HG03469 (cell line): ENCODE data around the gene GABRR2.
"Not testable (repeated sequence)": the region's sequence is repeated elsewhere in the genome, so short reads cannot be mapped to it uniquely, and the experiment has no call there.

Experiments
- ATAC-seq: cut with Tn5 transposase; IDR thresholded peaks from one replicate; pipeline ENCODE4 v1.9.1; 2021; ENCODE audit warnings: mild to moderate bottlenecking, moderate library complexity, moderate number of reproducible peaks; ENCODE audit not compliant: unreplicated experiment

The GABRR2 gene

GRCh38 chr6:89328976-89329375 is 13.9 kb upstream of the GABRR2 start:
- no peak for ATAC-seq

- ATAC-seq, result no peak
These were observed 9.2 kb upstream of the GABRR2 start for GRCh38 chr6:89324304-89324703.

- no peak for ATAC-seq
These were observed 8.4 kb upstream of the GABRR2 start for GRCh38 chr6:89323511-89323971.

GRCh38 chr6:89321131-89321970 is 6.3 kb upstream of the GABRR2 start:
- ATAC-seq, result peak; percentile 35

GRCh38 chr6:89320012-89320559 is 5.0 kb upstream of the GABRR2 start:
- ATAC-seq, result no peak

GRCh38 chr6:89317067-89317466 is 2.0 kb upstream of the GABRR2 start:
- ATAC-seq, result no peak

- ATAC-seq, result no peak
These were observed 407 bp downstream of the GABRR2 start for GRCh38 chr6:89314692-89315091.

GRCh38 chr6:89313006-89313405 is 2.1 kb downstream of the GABRR2 start:
- no peak for ATAC-seq

GRCh38 chr6:89311853-89312531 is 3.1 kb downstream of the GABRR2 start:
- no peak for ATAC-seq

GRCh38 chr6:89311530-89311852 is 3.6 kb downstream of the GABRR2 start:
- no peak for ATAC-seq

- no peak for ATAC-seq
These were observed 4.2 kb downstream of the GABRR2 start for GRCh38 chr6:89310929-89311328.

GRCh38 chr6:89308525-89309395 is 6.3 kb downstream of the GABRR2 start:
- ATAC-seq, result no peak

- not testable (repeated sequence) for ATAC-seq
These were observed 10.6 kb downstream of the GABRR2 start for GRCh38 chr6:89304517-89304916.

- ATAC-seq, result no peak
These were observed 12.2 kb downstream of the GABRR2 start for GRCh38 chr6:89302936-89303335.

GRCh38 chr6:89302195-89302770 is 12.8 kb downstream of the GABRR2 start:
- no peak for ATAC-seq

GRCh38 chr6:89301586-89302194 is 13.4 kb downstream of the GABRR2 start:
- no peak for ATAC-seq

- no peak for ATAC-seq
These were observed 15.6 kb downstream of the GABRR2 start for GRCh38 chr6:89299466-89299850.

GRCh38 chr6:89298680-89299465 is 16.2 kb downstream of the GABRR2 start:
- ATAC-seq, result no peak

- ATAC-seq, result peak; percentile 88
These were observed 17.3 kb downstream of the GABRR2 start for GRCh38 chr6:89297695-89298351.
